RCC 7860 (cell line): Measurements from ENCODE around the gene PTPRT.

ENCODE experiments used
- DNase-seq: peaks from one replicate; pipeline ENCODE4 v3.0.0-alpha.2; 2015; ENCODE audit warnings: low spot score
- FAIRE-seq: peaks from 2 replicates; lab custom pipeline; 2012; peaks lifted over from hg19 to GRCh38; lab: Jason Lieb, UNC

The PTPRT gene

DNA sequence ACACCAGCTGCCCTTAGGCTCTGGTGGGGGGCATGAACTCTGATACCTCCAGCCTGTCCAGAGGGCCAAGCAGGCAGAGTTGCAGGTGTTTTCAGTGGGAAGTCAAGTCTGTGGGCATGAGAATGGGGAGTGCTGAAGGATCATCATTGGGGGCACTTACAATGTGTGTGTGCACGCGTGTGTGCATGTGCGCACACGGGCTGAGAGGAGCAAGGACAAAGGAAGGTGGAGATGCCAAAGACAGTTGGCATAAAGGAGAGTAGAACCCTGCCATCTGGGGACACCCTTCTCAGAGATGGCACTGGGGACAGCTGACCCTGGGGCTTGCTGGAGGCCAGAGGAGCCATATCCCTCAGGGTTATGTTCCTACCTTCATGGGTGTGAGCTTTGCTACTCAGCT, 1163.1 kb downstream of the PTPRT start:
- FAIRE-seq (no peak), DNase-seq (no peak)

DNA sequence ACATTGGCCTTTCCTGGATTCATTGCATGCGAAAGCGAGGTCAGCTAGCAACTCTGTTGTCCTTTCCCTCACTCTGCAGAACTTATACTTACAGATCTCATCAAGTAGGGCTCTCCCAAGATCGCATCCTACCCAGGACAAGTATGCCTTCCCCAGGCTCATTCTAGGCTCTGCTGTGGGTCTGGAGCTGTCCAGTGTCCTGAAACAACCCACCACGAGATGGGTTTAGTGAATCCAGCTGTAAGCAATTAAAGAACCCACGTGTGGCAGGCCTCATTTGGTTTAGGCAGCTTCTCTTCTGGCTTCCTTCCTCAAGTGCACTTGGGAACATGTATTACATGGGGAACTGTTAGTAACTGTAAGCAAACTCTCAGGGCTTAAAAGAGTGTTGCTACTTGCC, 1165.1 kb downstream of the PTPRT start:
- no peak for DNase-seq
- FAIRE-seq: no peak
